Left renal cortex interstitium (tissue), 4 donors: ENCODE results near the gene ATP2A1. TPM values are rescaled to one million over a fixed set of nuclear protein-coding genes. Genes with fewer than 3 reads are reported as not detected.
A peak's percentile ranks its signal among the peaks of the same experiment; 100 is the strongest.
"Not testable (repeated sequence)": the region's sequence is repeated elsewhere in the genome, so short reads cannot be mapped to it uniquely, and the experiment has no call there.

ENCODE experiments used
- DNase-seq, 4 donors: peaks; one replicate each; pipeline ENCODE4 v3.0.0-alpha.2; 2013; ENCODE audit warnings: low read depth in 4 of 4, low spot score in 2 of 4, missing footprints in 1 of 4
- polyA plus RNA-seq, 4 donors: library from polyadenylated mRNA; unstranded; fragments of 120-200 nt; gene quantifications; one replicate each; pipeline ENCODE4 v1.2.1, GENCODE V29; 2013; ENCODE audit not compliant: insufficient read length in 4 of 4

ATP2A1 gene
- polyA plus RNA-seq, 4 donors: 2.6 to 8.1 (median 4.7) TPM

DNA sequence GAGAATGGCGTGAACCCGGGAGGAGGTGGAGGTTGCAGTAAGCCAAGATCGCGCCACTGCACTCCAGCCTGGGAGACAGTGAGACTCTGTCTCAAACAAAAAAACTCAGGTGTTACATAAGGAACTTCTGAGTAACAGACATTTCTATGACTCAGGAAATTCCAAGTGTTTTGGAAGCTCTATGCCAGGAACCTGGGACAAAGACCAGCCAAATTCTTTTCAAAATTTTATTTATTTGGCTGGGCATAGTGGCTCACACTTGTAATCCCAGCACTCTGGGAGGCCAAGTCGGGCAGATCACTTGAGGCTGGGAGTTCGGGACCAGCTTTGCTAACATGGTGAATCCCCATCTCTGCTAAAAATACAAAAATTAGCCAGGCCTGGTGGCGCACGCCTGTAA, 19.9 kb upstream of the ATP2A1 start:
- no peak for DNase-seq

DNA sequence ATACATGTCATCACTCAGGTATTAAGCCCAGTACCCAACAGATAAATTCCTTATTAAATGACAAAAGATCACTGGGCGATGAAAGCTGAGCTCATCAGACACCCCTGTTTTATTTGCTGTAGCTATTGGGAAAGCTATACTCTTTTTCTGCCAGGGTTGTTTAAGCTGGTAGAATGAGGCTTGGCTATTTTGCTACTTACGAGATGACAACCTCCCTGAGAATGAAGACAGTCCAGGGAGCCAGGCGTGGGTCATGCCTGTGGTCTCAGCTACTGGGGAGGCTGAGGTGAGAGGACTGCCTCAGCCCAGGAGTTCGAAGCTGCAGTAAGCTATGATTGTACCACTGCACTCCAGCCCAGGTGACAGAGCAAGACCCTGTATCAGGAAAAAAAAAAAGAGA, 19.0 kb upstream of the ATP2A1 start:
- no peak for DNase-seq

DNA sequence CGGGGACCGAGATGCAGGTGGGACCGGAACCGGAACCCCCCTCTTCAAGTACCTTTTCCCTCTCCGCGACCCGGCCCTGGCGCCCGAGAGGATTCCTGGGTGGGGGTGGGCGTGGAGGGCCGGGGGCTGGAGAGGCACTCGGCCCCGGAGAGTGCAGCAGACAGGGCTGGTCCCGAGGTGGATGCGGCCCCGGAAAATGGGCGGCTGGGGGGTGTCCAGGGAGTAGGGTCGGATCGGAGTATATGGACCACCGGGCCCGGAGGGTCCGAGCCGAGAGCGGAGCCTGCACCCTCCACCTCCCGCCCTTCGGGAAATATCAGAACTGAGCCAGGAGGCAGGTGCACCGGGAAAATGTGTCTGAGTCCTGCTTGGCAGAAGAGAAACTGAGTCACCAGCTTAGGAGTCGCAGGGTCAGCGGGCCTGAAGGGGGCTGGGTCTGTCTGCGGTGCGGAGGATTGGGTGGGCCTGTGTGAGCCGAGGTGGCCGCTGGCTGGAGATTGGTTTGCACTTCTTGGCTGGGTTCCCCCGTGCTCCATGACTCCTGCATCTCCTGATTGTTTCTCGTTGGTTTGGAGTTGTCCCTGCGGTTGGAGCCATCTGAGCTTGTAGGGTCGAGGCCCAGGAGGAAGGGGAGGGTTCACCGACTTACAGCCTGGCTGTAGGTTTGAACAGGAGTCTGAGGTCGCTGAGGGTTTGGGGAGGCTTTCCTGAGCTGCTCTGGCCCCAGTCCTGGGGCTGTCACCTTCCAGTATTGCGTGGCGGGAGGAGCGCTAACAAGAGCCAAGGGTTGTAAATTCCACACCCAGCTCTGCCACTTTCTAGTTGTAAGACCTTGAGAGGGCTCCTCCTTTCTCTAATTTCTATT, 14.1 kb upstream of the ATP2A1 start:
- no peak for DNase-seq

DNA sequence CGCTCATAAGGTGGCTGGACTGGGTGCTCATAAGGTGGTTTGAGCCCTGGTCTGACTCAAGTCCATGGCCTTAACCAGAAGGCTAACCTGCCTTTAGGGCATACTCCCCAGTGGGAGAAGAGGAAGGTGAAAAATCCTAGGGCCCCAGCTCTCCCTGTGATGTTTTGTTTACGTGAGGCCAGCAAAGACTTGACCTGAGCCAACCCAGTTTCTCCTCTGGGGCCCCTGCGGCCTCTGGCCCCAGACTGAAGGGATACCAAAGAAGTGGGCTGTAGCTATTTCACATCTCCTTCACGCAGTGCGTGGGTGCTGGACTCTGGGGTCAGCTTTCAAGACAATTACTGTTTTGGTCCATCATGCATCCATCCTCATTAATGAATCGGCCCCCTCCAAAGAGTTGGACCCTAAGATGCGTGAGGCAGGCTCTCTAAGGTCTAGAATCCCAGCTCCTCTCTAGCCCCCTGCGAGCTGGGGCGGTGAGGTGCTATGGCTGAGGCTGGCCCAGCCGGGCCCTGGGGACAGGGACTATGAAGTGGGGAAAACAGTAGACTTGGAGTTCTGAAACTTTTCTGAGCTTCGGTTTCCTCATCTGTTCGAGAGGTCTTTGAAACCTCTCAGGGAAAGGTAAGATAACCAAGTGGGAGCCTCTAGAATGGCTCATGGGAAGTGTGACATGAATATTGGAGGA, 13.1 kb upstream of the ATP2A1 start:
- DNase-seq: no peak

DNA sequence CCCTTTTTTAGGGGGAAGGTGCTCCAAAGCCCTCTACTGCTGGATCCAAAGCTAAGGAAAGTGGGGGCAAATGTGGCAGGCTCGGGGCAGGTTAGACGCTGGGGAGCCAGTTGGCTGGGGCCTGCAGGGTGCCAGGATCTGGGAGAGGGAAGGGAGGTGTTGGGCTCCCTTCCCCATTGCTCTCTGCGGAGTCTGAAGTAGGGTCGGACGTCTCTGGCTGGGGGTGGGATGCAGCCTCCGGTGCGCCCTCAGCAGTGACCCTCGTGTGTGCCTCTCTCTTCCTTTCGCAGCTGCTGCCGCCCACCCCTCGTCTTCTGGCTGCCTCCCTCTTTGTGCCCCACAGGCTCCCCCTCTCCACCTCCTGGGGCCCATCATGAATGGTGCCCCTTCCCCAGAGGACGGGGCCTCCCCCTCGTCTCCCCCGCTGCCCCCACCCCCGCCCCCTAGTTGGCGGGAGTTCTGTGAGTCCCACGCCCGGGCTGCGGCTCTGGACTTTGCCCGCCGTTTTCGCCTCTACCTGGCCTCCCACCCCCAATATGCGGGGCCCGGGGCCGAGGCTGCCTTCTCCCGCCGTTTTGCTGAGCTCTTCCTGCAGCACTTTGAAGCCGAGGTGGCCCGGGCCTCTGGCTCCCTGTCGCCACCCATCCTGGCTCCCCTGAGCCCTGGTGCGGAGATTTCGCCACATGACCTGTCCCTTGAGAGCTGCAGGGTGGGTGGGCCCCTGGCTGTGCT, 12.4 kb upstream of the ATP2A1 start:
- DNase-seq: no peak

DNA sequence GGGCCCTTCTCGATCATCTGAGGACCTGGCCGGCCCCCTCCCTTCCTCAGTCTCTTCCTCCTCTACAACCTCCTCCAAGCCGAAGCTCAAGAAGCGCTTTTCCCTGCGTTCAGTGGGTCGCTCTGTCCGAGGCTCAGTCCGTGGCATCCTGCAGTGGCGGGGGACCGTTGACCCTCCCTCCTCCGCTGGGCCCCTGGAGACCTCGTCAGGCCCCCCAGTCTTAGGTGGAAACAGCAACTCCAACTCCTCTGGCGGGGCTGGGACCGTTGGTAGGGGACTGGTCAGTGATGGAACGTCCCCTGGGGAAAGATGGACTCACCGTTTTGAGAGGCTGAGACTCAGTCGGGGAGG, 11.9 kb upstream of the ATP2A1 start:
- DNase-seq: no peak

DNA sequence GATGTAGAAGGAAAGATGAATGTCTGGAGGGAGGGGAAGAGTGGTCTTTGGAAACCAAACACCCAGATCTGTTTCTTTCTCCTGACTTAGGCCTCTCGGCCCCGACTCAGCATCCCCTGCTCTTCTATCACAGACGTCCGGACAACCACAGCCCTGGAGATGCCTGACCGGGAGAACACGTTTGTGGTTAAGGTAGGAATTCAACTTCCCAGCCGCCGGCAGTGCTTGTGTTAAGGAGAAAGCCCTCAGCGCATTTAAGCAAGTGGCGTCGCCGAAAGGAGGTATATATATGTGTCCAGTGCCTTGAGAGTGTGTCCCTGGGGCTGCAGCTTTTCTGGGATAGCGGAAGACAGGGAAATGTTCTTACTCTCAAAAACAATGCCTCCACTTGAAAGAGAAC, 11.0 kb upstream of the ATP2A1 start:
- no peak for DNase-seq

DNA sequence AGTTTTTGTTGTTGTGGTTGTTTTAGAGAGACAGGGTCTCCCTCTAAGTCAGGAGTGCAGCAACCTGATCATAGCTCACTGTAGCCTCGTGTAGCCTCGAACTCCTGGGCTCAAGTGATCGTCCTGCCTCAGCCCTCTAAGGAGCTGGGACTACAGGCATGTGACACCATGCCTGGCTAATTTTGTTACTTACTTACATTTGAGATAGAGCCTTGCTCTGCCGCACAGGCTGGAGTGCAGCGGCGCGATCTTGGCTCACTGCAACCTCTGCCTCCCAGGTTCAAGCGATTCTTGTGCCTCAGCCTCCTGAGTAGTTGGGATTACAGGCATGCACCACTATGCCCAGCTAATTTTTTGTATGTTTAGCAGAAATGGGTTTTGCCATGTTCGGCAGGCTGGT, 10.6 kb upstream of the ATP2A1 start:
- not testable (repeated sequence) for DNase-seq

DNA sequence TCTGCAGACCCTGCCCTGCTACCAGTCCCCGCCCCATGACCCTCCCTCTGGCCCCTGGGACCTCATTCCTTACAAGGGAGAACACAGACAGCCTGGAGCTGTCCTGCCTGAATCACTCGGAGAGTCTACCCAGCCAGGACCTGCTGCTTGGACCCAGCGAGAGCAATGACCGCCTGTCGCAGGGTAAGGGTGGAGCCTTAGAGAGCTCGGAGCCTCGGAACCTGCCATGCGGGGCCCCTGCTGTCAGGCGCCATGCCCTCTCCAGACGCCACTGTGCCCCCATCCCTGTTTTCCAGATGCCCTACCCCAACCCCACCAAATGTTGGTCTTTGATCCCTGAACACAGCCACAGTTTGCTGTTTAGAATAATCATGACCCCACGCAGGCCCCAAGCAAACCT, 9.1 kb upstream of the ATP2A1 start:
- DNase-seq: no peak

DNA sequence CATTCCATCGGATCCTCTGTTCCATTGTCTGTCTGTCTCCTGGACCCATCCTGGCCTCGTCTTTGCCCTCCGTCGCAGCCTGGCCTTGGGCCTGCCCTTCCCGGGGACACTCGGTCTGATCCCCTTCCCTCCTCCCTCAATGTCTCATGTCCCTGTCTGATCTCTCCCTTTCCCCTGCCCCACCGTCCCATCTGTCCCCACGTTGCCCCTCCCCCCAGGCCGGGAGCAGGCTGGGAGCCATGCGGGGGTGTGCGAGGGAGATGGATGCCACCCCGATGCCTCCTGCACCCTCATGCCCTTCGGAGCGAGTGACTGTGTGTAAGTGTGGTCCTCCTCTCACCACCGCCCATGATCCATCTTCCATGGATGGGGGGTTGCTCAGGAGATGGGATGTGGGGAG, 5.3 kb upstream of the ATP2A1 start:
- DNase-seq: no peak

DNA sequence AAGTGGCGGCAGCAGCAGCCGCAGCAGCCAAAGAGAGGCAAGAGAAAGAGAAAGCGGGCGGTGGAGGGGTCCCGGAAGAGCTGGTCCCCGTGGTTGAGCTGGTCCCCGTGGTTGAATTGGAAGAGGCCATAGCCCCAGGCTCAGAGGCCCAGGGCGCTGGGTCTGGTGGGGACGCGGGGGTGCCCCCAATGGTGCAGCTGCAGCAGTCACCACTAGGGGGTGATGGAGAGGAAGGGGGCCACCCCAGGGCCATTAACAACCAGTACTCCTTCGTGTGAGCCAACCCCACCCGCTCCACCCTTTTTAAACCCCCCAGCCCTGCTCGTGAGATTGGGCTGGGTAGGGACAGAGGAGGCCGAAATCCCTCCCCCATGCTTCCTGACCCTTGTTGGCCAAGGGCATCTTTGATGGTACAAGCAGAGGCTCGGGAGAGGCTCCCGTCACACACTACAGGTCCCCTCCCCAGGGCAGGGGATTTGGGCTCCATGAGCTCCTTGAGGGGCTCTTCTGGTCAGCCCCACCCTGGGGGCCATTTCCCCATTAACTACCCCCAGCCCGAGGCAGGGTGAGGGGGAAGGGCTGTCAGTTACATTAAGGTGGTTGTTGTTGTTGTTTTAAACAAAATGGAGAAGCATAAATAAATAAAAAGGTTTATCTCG, 4.6 kb upstream of the ATP2A1 start:
- DNase-seq: no peak

DNA sequence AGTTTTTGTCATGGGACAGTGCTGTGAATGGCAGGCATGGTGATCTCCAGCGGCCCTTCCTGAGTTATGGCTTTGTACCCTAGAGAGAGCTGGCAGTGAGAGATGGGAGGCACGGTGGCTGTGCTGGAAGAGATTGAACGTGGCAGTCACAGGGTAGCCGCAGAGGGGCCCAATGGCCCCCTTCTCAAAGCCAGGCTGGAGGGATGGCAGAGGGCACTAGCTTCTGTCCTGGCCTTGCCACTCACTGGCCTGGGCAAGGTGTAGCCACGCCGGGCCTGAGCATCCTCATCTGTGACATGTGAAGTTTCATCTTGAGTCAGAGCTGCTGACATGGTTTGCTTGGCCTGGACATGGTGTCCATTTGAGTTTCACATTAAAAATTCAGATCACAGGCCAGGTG, 3.9 kb upstream of the ATP2A1 start:
- no peak for DNase-seq

DNA sequence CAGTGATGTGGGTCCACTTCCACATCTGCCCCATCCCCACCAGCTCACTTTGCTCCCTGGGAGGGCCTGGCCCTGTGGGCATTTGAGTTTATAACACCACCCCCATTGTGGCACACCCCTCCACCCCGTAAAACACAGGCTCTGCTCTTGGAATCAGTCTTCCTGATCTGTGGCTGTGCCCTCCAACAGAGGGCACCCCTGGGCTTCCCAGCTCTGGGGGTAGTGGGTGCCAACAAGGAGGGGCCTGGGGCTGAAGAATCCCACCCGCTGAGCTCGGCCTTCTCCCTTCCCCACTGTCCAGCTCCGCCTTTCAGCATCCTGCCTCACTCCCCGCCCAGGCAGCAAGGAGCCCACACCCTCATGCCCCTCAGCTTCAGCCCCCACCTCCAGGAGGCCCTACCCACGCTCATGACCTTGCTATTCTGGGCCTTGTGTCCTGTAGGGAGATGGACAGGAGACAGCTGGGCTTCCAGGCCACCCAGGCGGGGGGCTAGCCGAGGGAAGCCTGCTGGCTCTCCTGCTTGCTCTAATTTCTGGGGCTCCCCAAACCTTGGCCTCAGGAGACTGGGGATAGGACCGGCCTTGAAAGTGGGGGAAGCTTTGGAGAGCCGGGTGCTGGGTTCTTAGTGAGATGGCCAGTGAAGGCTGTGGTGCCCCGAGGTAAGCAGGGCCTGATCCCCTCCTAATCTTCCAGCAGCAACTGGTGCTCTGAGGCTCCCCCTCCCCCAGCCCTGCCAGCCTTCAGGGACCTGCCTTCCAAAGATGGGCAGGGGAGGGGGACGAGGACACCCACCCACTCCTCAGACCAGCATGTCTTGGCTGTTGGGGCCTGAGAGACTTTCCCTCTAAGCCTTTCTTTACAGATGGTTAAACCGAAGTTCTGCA, 2.9 kb upstream of the ATP2A1 start:
- no peak for DNase-seq

DNA sequence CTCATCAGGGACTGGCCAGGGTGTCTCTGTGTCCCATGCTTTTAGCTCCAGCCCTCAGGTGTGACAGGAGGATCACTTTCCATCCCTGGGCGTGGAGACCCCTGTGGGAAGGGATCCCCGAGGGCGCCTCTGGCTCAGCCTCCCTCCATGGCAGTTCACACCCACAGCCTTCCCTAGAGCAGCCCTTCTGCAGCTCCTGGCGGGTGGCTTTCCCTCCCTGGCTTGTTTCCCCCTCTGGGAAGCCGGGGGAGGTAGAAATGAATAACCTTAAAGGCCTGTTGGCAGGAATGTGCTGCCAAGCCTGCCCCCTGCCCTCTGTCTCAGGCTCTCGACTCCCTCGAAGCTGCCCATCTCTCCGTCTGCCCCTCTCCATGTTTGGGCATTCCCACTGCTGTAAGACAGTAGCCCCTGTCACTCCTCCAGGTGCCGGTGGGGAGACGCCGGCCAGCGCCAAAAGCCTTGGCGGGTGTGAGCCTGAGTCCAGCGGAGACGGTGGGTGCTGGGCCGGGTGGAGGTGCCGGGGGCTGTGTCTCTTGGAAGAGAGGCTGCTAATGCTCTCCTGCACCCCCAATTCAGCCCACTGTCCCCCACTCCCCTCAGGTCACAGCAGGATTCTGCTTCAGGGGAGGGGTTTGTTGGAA, 2.1 kb upstream of the ATP2A1 start:
- DNase-seq: no peak

DNA sequence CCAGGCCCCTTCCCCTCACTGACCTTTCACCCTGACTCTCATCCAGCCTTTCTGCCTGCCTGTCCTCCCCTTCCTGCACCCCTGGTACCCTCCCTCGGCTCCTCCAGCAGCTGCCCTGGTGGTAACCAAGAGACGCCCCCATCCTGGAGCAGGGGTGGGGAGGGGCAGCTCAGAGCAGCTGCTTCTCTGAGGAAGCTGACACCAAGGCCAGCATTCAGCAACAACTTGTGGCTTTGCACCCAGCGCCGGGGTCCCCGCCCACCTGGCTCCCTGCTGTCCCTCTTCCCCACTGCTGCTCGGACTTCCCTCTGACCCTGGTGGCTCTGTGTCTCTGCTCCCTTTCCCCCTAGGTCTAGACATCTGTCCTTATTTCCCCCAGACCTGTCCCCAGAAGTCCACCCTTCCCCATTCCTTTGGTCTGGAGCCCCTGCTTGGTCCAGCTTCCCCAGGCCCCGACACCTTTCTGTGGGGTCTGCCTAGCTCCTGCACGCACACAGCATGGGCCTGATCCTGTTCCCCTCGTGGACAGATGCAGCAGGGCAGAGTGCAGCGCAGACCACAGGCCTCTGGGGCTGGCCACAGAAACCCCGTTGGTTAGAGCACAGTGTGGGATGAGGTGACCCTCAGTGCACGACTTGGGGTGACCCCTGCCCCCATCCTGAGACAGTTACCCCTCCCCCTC, 1.2 kb upstream of the ATP2A1 start:
- DNase-seq: no peak

DNA sequence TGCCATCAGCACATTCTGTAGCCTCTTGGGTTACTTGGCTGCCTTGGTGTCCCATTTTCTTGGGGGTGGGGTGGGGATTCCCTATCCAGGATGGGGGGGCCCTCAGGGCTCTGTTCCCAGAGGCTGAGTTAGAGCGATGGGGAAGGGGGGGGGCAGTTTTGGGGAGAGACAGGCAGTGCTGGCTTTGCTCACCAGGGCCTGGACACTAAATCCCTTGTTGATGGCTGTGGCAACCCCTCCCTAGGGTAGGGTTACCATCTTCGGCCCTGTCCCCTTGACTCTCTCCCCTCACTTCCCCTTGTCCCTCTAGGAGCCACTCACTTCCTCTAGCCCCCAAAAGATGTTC, 660 bp upstream of the ATP2A1 start:
- no peak for DNase-seq

DNA sequence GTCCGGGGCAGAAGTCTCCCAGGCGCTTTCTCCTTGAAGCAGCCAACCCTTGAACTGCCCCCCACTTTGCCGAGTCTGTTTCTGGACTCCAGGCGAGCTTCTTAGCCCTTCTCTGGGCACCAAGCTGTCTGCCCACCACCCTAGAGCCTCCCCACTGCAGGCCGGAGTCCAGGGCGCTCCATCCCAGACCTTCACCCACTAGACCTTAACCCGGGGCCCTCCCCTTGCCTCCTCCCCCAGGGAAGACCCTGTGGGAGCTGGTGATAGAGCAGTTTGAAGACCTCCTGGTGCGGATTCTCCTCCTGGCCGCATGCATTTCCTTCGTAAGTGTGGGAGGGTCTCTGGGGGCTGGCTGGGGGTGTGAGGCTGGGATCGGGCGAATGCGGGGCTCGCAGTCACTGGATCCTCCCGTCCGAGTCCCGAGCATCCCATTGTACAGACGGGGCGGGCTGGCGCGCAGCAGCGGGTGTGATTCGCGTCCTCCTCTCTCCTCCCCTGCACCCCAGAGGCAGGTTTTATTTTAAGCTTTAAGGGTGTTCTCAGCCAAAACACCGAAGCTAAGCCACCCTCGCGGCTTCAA, 1.1 kb downstream of the ATP2A1 start:
- no peak for DNase-seq

DNA sequence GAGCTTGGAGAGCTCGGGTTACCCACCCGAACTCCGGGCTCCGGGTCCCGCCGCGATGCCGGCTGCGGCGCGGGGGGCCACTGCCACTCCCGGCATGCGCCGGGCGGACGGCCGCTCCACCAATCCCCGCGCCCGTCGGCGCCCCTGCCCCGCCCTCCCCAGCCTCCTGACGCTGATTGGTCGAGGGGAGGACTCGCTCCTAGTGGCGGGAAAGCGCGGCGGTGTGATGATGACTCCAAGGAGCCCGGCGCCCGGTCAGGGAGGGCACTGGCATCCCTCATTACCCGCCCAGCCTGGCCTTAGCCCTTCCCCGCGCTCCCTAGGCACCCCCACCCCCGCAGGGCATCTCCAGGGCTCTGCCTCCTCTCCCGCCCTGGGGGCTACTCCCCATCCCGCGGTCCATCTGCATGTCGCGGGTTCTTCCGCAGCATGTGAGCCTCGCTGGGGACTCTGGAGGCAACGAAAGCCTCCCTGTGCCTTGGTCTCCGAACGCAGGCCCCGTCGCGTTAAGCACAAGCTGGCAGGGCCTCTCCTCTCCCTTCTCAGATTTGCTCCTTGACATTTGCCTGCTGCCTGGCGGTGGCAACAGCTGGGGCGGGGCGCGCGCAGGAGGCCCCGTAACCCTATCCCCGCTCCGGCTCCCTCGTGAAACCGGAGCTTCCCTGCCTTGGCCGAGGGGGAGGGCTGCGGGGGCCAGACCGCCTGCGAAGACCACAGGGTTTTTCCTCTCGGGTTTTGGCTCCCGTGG, 1.7 kb downstream of the ATP2A1 start:
- peak in 2 of 4 donors; percentile 78 for DNase-seq
